Stomach smooth muscle (tissue), 2 donors: ENCODE results near the gene CERS6.

ENCODE experiments used
- H3K27ac ChIP-seq: one replicate; pipeline ENCODE4 v1.7.0; 2013; ENCODE audit warnings: mild to moderate bottlenecking, low read length, inconsistent platforms
- H3K27me3 ChIP-seq, 2 donors: one replicate each; pipeline ENCODE4 v1.7.0; 2013; ENCODE audit warnings: low read length in 2 of 2; ENCODE audit not compliant: insufficient read depth in 2 of 2, control insufficient read depth in 1 of 2
- H3K36me3 ChIP-seq, 2 donors: one replicate each; pipeline ENCODE4 v1.7.0; 2013; ENCODE audit warnings: low read length in 2 of 2; ENCODE audit not compliant: control insufficient read depth in 2 of 2, insufficient read depth in 2 of 2
- H3K4me1 ChIP-seq: one replicate; pipeline ENCODE4 v1.7.0; 2013; ENCODE audit warnings: low read length; ENCODE audit not compliant: control insufficient read depth, insufficient read depth
- H3K4me3 ChIP-seq, 2 donors: one replicate each; pipeline ENCODE4 v1.7.0; 2013; ENCODE audit warnings: low read length in 2 of 2
- H3K9ac ChIP-seq, 2 donors: one replicate each; pipeline ENCODE4 v1.7.0; 2013; ENCODE audit warnings: low read length in 2 of 2, mild to moderate bottlenecking in 1 of 2
- H3K9me3 ChIP-seq, 2 donors: one replicate each; pipeline ENCODE4 v1.7.0; 2013; ENCODE audit warnings: low read length in 2 of 2; ENCODE audit not compliant: control insufficient read depth in 2 of 2
- donor health status: healthy.
- donor health status: Pancreatic carcinoma.

CERS6 gene

DNA sequence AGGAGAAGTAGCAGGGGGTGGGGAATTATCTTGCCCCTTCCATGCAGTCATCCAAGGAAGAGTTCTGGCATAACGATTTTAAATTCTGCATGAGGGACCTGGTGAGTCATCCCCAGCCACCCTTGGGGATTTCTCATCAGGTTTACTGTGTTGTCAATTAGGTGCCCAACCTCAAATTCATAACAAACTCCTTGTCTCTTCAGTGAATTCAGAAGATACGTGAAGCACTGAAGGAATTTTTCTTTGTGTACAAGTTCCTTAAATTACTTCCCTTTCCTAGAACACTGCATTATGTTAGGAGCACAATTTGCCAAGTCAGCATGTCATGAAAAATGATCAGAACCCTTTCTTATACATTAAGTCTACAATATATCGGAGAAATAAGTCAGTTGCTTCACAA lies 275.5 kb downstream of the CERS6 start:
- Histone ChIP-seq H3K27me3 (no peaks in the 10 kb centered on the region), H3K4me1 (no peaks in the 10 kb centered on the region), H3K4me3 (no peak overlapping the region), H3K9me3 (no peaks in the 10 kb centered on the region), H3K27ac (no peak overlapping the region), H3K9ac (no peak overlapping the region), H3K36me3 (no peaks in the 10 kb centered on the region)

DNA sequence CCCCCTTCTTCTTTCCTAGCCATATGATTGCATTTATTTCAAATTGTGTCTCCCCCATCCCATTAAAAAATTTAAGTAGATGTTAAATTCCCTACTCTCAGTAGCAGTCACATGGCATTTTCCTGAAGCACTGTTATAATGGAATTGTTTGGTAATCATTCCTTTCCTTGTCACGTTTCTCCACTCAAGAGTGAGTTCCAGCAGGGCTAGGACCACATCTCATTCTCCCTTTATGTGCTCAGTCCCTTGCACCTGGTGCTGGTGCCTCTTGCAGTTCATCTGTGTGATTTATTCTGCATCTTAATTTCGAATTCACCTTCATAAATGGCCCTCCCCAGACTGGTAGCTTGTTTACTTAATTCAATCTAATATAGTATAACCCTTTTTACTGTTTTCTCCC lies 276.0 kb downstream of the CERS6 start:
- Histone ChIP-seq H3K9ac (no peak overlapping the region), H3K4me1 (no peaks in the 10 kb centered on the region), H3K4me3 (no peak overlapping the region), H3K36me3 (no peaks in the 10 kb centered on the region), H3K27ac (no peak overlapping the region), H3K27me3 (no peaks in the 10 kb centered on the region), H3K9me3 (no peaks in the 10 kb centered on the region)

DNA sequence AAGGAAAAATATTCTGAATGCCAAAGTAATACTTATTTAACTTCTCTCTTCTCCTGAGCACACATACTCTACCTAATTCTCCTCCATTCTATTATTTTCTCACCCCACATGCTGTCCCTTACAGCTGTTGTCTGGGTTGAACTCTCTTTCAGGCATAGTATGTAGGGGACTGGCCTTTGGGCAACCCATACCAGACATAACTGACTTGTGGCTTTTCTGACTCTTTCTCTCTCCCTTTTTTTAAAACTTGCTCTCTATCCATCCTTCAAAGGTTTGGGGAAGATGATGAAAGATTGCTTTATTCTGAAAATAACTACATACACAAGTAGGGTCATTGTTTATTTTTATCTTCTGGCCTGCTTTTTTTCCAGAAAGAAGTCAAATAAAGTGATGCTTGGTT lies 276.4 kb downstream of the CERS6 start:
- H3K9me3 ChIP-seq, result no peaks in the 10 kb centered on the region
- no peak overlapping the region for H3K27ac ChIP-seq
- no peaks in the 10 kb centered on the region for H3K36me3 ChIP-seq
- no peaks in the 10 kb centered on the region for H3K4me1 ChIP-seq
- no peaks in the 10 kb centered on the region for H3K27me3 ChIP-seq
- no peak overlapping the region for H3K9ac ChIP-seq
- no peak overlapping the region for H3K4me3 ChIP-seq

DNA sequence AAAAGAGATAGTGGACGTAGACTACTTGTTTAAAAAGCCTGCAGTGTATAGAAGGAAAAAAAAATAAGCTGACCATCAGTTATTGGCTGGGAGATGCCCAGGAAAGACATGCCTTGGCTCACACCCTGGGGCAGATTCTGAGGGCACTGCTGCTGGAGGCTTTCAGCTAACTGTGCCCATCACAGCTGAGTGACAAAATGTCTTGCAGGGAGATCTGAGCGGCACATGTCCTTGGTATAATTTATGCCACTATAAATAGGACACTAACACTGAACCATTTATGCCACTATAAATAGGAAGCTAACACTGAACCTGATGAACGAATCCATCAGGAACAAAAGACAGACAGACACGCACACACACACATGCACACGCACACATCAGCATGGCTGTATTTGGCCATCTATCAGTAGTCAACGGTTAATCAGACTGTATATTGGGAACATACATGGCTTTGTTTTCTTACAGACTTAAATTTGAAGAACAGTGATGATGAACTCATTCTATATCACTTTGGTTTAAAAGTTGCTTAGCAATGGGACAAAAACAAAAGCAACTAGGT lies 278.2 kb downstream of the CERS6 start:
- no peak overlapping the region for H3K9ac ChIP-seq
- no peaks in the 10 kb centered on the region for H3K4me1 ChIP-seq
- H3K27me3 ChIP-seq, result no peaks in the 10 kb centered on the region
- no peaks in the 10 kb centered on the region for H3K9me3 ChIP-seq
- H3K36me3 ChIP-seq, result no peaks in the 10 kb centered on the region
- H3K4me3 ChIP-seq, result no peak overlapping the region
- no peak overlapping the region for H3K27ac ChIP-seq

DNA sequence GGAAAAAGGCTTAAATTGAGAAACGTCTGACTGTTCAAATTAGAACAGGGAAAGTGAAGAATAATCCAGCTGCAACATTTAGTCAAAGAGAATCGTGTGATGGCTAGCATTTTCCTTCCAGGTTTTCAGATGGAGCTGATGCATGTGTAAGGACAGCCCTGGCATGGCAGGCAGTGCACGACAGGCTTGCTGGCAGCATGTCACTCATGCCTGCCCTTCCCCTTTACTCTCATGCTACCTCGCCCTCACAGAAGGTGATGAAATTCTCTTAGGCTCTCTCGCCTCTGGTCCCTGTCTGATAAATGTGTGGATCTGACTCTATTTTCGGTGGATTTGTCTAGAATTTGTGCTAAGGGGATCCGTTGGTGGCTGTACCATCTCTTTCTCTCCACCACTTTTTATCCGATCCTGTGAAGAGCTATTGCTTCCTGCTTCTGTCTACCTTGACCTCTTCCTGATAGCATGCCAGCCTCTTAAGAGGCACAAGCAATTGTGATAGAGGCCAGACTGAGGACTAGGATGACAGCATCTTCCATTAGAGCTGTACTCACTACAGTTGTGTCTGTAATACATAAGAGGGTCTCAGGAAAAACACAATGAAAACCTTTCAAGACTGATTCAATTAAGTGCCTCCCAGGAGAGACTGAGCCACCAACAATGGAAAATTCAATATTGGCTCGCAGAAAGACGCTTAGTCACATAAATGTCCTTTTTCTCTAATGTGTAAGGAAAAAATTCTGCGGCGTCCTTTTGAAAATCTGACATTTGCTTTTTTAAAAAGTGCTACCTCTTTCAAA lies 280.8 kb downstream of the CERS6 start:
- Histone ChIP-seq H3K9ac (no peak overlapping the region), H3K36me3 (no peaks in the 10 kb centered on the region), H3K27me3 (no peaks in the 10 kb centered on the region), H3K4me3 (no peak overlapping the region), H3K4me1 (no peaks in the 10 kb centered on the region), H3K9me3 (no peaks in the 10 kb centered on the region), H3K27ac (no peak overlapping the region)

DNA sequence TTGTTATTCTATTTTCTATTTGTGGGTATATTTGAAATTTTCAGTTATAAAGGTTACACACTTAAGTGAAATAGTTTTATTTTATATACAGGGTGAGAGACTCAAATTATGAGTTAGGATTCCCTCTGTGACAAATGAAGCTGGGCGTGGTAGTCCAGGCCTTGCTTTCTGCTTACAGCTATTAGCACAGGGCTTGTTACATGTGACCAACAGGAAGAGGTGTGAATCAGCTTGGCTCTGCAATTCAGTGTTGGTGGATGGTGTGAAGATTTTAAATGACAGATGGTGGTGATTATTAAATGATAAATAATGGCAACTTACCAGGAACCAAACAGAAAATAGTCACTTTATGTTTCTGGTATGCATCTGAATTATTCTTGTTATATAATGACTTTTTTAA lies 282.0 kb downstream of the CERS6 start:
- no peak overlapping the region for H3K27ac ChIP-seq

DNA sequence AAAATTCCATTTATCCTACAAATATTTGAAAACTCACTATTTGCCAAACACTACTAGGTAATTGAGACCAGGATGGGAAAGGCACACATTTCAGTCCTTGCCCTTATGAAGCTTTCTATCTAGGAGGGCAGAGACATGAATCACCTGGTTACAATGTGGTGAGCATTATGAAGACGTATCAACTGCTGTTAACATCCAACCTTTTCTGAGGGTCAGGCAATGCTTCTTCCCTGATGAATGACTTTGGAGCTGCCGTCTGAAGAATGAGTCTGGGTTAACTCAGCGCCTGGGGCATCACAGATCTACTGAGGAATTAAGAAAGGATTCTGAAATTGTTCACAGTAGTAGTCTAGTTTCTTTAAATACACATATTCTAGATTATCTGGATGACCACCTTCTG lies 284.3 kb downstream of the CERS6 start:
- Histone ChIP-seq H3K4me1 (no peaks in the 10 kb centered on the region), H3K9me3 (no peaks in the 10 kb centered on the region), H3K9ac (no peak overlapping the region), H3K36me3 (no peaks in the 10 kb centered on the region), H3K4me3 (no peak overlapping the region), H3K27me3 (no peaks in the 10 kb centered on the region), H3K27ac (no peak overlapping the region)

More for the DNA sequence above, 282.0 kb downstream of the CERS6 start:
- Histone ChIP-seq H3K4me1 (no peaks in the 10 kb centered on the region), H3K4me3 (no peak overlapping the region), H3K36me3 (no peaks in the 10 kb centered on the region), H3K9me3 (no peaks in the 10 kb centered on the region), H3K27me3 (no peaks in the 10 kb centered on the region), H3K9ac (no peak overlapping the region)

DNA sequence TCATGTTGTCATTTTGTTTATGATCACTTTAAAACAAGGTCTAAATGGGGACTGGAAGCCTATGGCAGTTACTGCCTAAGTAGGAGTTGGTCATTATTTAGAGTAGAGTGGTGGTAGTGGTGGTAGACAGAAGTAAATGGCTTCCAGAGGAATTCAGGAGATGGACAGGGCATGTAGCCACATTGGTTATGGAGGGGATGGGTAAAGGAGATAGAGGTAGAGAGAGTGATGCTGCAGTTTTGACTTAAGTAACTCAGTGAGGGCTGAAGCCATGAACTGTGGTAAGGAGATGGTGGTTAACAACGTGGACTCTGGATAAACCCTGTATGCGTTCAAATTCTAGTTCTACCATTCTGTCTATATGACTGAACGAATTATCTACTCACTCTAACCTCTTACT lies 284.7 kb downstream of the CERS6 start:
- Histone ChIP-seq H3K27me3 (no peaks in the 10 kb centered on the region), H3K4me3 (no peak overlapping the region), H3K4me1 (no peaks in the 10 kb centered on the region), H3K9me3 (no peaks in the 10 kb centered on the region), H3K27ac (no peak overlapping the region), H3K9ac (no peak overlapping the region), H3K36me3 (no peaks in the 10 kb centered on the region)

DNA sequence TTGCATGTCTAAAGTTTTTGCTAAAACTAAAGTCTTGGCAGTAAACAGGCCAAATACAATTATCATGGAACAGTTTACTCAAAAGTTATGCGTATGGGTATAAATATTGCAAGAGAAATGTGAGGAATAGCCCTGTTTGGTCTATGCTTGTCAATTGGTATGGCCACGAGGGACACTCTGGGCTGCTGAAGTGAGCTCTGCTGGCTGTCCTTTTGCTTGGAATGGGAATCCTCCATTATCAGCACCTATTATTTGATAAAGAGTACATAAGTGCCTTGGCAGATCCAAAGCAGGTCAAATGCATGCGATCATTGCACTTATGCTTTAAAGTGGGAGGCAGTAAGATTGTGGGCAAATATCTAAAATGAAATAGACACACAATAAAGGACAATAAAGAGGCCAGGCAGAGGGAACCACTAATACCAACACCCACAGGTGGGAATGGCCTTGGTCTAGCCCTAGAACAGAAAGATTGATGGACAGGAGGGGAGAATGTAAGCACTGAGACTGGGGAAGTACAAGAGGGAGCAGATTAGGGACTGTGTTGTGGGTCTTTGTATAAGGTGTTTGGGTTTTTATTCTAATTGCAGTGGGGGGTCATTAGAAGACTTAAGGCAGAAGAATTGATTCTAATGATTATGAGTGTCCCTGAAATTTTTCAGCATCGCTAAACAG lies 286.3 kb downstream of the CERS6 start:
- Histone ChIP-seq H3K9ac (no peak overlapping the region), H3K36me3 (no peaks in the 10 kb centered on the region), H3K27ac (no peak overlapping the region), H3K27me3 (no peaks in the 10 kb centered on the region), H3K4me1 (no peaks in the 10 kb centered on the region), H3K4me3 (no peak overlapping the region), H3K9me3 (no peaks in the 10 kb centered on the region)

DNA sequence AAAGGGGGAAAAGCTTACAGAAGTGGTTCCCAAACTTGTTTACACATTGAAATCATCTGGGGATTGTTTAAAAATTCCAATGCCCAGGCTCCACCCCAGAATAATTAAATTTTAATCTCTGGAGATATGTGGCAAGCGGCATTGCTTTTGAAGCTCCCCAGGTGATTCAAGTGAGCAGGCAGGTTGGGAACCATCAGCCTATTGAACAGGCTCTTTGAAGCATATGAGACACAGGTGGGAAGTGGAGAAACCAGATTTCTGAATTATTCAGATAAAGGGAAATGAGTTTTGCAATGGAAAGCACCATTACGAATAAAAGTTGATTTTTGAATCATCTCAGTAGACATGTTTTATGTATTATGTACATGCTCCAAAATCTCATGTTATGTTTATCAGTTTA lies 288.8 kb downstream of the CERS6 start:
- H3K4me3 ChIP-seq, result no peak overlapping the region
- no peaks in the 10 kb centered on the region for H3K27me3 ChIP-seq
- no peak overlapping the region for H3K27ac ChIP-seq
- peaks cover 7% of the 10 kb centered on the region for H3K4me1 ChIP-seq
- no peak overlapping the region for H3K9ac ChIP-seq
- no peaks in the 10 kb centered on the region for H3K9me3 ChIP-seq
- no peaks in the 10 kb centered on the region for H3K36me3 ChIP-seq

DNA sequence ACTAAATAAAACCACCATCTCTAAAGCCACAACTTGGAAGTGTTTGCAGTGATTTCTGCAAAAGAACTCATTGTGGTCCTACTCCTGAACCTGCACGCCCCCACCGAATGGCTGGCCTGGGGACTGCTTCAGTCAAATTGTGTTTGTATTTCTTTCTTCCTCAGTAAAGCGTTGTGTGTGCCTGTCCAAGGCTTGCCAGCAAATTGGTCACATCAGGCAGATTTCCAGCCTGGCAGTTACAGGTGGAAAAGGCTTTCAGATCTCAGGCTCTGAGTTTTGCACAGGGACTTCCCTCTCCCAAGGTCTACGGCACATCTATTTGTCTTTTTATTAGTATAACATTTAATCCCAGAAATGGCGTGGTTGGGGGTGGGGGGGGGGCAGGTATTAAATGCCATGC lies 292.4 kb downstream of the CERS6 start:
- H3K4me1 ChIP-seq, result peaks cover 9% of the 10 kb centered on the region
- no peak overlapping the region for H3K9ac ChIP-seq
- no peak overlapping the region for H3K27ac ChIP-seq
- H3K9me3 ChIP-seq, result no peaks in the 10 kb centered on the region
- H3K36me3 ChIP-seq, result peaks cover 0 to 2% of the 10 kb centered on the region in 2 donors
- H3K4me3 ChIP-seq, result no peak overlapping the region
- H3K27me3 ChIP-seq, result no peaks in the 10 kb centered on the region
